A673 (cell line): ENCODE data around the gene TTLL1. TPM values are rescaled to one million over a fixed set of nuclear protein-coding genes. Genes with fewer than 3 reads are reported as not detected.
A peak's percentile ranks its signal among the peaks of the same experiment; 100 is the strongest.

Experiments
- BruUV-seq: library from RNA; stranded (reverse); fragments of 400-500 nt; replicated peaks from 2 replicates; lab custom pipeline; 2021; lab: Mats Ljungman, UMichigan
- CTCF ChIA-PET: fragments of 300-600 bp; sonication (Branson Sonifier 250); formaldehyde crosslinking; loops from one replicate; lab custom pipeline; 2022; ENCODE audit warnings: antibody characterized with exemption; lab: Charles Lee
- POLR2A ChIA-PET: fragments of 300-600 bp; sonication (Branson Sonifier 250); formaldehyde crosslinking; loops from one replicate; lab custom pipeline; 2022; ENCODE audit warnings: antibody characterized with exemption; ENCODE audit not compliant: low non-redundant PET; lab: Charles Lee
- DNase-seq: peaks from one replicate; pipeline ENCODE4 v3.0.0-alpha.2; 2015; ENCODE audit warnings: low spot score
- H3K27ac ChIP-seq: fragments of 200-600 bp; sonication (generic); 2 replicates; pipeline ENCODE4 v1.5.1; 2016; ENCODE audit warnings: mixed run types, low read depth, mild to moderate bottlenecking, mixed read lengths, antibody characterized with exemption, low read length; ENCODE audit not compliant: poor library complexity, severe bottlenecking
- H3K27me3 ChIP-seq: fragments of 200-600 bp; sonication (generic); replicated peaks from 2 replicates; pipeline ENCODE4 v1.6.1; 2017; ENCODE audit warnings: mixed run types, low read depth, mild to moderate bottlenecking, mixed read lengths, antibody characterized with exemption, low read length; ENCODE audit not compliant: insufficient read depth, poor library complexity
- H3K36me3 ChIP-seq: fragments of 200-600 bp; sonication (generic); 2 replicates; pipeline ENCODE4 v1.6.1; 2016; ENCODE audit warnings: mixed run types, mild to moderate bottlenecking, mixed read lengths, antibody characterized with exemption, low read length; ENCODE audit not compliant: insufficient read depth, poor library complexity, severe bottlenecking
- H3K4me1 ChIP-seq: fragments of 200-600 bp; sonication (generic); 2 replicates; pipeline ENCODE4 v1.6.1; 2017; ENCODE audit warnings: mixed run types, mild to moderate bottlenecking, mixed read lengths, antibody characterized with exemption, low read length; ENCODE audit not compliant: insufficient read depth, poor library complexity, severe bottlenecking
- H3K4me3 ChIP-seq: fragments of 200-600 bp; sonication (generic); 2 replicates; pipeline ENCODE4 v1.5.1; 2016; ENCODE audit warnings: low read depth, mixed run types, mild to moderate bottlenecking, mixed read lengths, low read length; ENCODE audit not compliant: poor library complexity, severe bottlenecking
- H3K9me3 ChIP-seq: fragments of 200-600 bp; sonication (generic); 2 replicates; pipeline ENCODE4 v1.6.1; 2016; ENCODE audit warnings: mixed run types, low read depth, mild to moderate bottlenecking, mixed read lengths, antibody characterized with exemption, low read length; ENCODE audit not compliant: poor library complexity, severe bottlenecking
- CTCF ChIP-seq: fragments of 300-800, 200-600 bp; sonication (generic); conservative IDR thresholded peaks from 2 replicates; pipeline ENCODE4 v1.5.1; 2017; ENCODE audit warnings: low read depth, mild to moderate bottlenecking, antibody characterized with exemption, low read length, moderate library complexity, mixed read lengths
- EZH2 ChIP-seq: fragments of 200-600 bp; sonication (generic); IDR thresholded peaks from 2 replicates; pipeline ENCODE4 v1.6.1; 2017; ENCODE audit warnings: borderline replicate concordance, low read depth, mild to moderate bottlenecking, mixed read lengths, antibody characterized with exemption, low read length; ENCODE audit not compliant: poor library complexity, severe bottlenecking
- intact Hi-C: fragments of 100-400 bp; cut with micrococcal nuclease; formaldehyde crosslinking; loops from one replicate; pipeline ENCODE4 v1.10.0; 2022; ENCODE audit not compliant: unreplicated experiment
- total RNA-seq: library from RNA; stranded (reverse); gene quantifications from 2 replicates; pipeline ENCODE4 v1.2.3, GENCODE V29; 2021

The TTLL1 gene
- total RNA-seq, 1 experiment from 2014 or later, result 6.4 TPM

- H3K36me3 ChIP-seq, result no peaks in the 10 kb centered on the region
- intact Hi-C loops, result no loop called here
- no peak for TF ChIP-seq EZH2
- no peak for TF ChIP-seq CTCF
- H3K27ac ChIP-seq, result no peak overlapping the region
- BruUV-seq, result no TSS peak
- H3K4me1 ChIP-seq, result peaks cover 40% of the 10 kb centered on the region
- DNase-seq, result no peak
- POLR2A ChIA-PET, result no interaction called here
- H3K27me3 ChIP-seq, result no peaks in the 10 kb centered on the region
- CTCF ChIA-PET, result no interaction called here
- no peak overlapping the region for H3K4me3 ChIP-seq
- no peaks in the 10 kb centered on the region for H3K9me3 ChIP-seq
These were observed 84.1 kb downstream of the TTLL1 start for GRCh38 chr22:43005106-43005505.

GRCh38 chr22:43004362-43005035 is 84.7 kb downstream of the TTLL1 start:
- Histone ChIP-seq H3K27me3 (no peaks in the 10 kb centered on the region), H3K4me3 (no peak overlapping the region), H3K4me1 (peaks cover 40% of the 10 kb centered on the region), H3K27ac (no peak overlapping the region), H3K36me3 (no peaks in the 10 kb centered on the region), H3K9me3 (no peaks in the 10 kb centered on the region)
- TF ChIP-seq CTCF, result no peak
- TF ChIP-seq EZH2, result no peak
- no peak for DNase-seq
- BruUV-seq, result no TSS peak
- ChIA-PET POLR2A (no interaction called here), CTCF (no interaction called here)
- intact Hi-C loops, result no loop called here

- Histone ChIP-seq H3K27ac (peak overlapping the region; percentile 45), H3K4me1 (peaks cover 40% of the 10 kb centered on the region), H3K27me3 (no peaks in the 10 kb centered on the region), H3K9me3 (no peaks in the 10 kb centered on the region), H3K4me3 (no peak overlapping the region), H3K36me3 (no peaks in the 10 kb centered on the region)
- no TSS peak for BruUV-seq
- peak; percentile 33 for DNase-seq
- ChIA-PET POLR2A (no interaction called here), CTCF (no interaction called here)
- intact Hi-C loops, result no loop called here
- TF ChIP-seq CTCF, result no peak
- no peak for TF ChIP-seq EZH2
These were observed 87.0 kb downstream of the TTLL1 start for GRCh38 chr22:43002202-43002586.
